Adrenal gland (tissue), 19 donors: Measurements from ENCODE around the gene ASB2. TPM values are rescaled to one million over a fixed set of nuclear protein-coding genes. Genes with fewer than 3 reads are reported as not detected.
A peak's percentile ranks its signal among the peaks of the same experiment; 100 is the strongest.

Experiments
- DNase-seq, 7 donors: peaks; one replicate each; pipeline ENCODE4 v3.0.0-alpha.2; 2019 to 2020
- H3K27ac ChIP-seq, 5 donors: fragments of 200-600 bp; sonication (generic) in 4 of 5; 1 replicate in 3 of 5; 2 replicates in 2 of 5; pipeline versions ENCODE4 v1.5.1 to v1.8.0; 2016 to 2020; ENCODE audit warnings: mild to moderate bottlenecking in 1 of 5
- H3K27me3 ChIP-seq: fragments of 200-600 bp; 2 replicates; pipeline ENCODE4 v1.8.0; 2021
- H3K36me3 ChIP-seq, 2 donors: fragments of 200-600 bp; replicated peaks in 1 of 2; 1 replicate in 1 of 2; 2 replicates in 1 of 2; pipeline versions ENCODE4 v1.5.1 to v1.8.0; 2018 to 2022
- H3K4me1 ChIP-seq, 2 donors: fragments of 200-600 bp; replicated peaks in 1 of 2; 1 replicate in 1 of 2; 2 replicates in 1 of 2; pipeline versions ENCODE4 v1.5.1 to v1.8.0; 2018 to 2021
- H3K4me3 ChIP-seq, 4 donors: fragments of 200-600 bp; sonication (generic) in 3 of 4; one replicate each; pipeline ENCODE4 v1.5.1; 2016 to 2018
- H3K9me3 ChIP-seq, 3 donors: fragments of 200-600 bp; sonication (generic) in 1 of 3; replicated peaks in 1 of 3; 1 replicate in 2 of 3; 2 replicates in 1 of 3; pipeline versions ENCODE4 v1.5.1 to v1.8.0; 2016 to 2021
- CTCF ChIP-seq, 6 experiments: fragments of 450-650 bp in 4 of 6; fragments of 200-600 bp in 2 of 6; sonication (generic) in 1 of 6; IDR thresholded peaks; 1 replicate in 5 of 6; 2 replicates in 1 of 6; pipeline versions ENCODE4 v1.5.1 to v1.8.0; 2016 to 2021; ENCODE audit warnings: antibody characterized with exemption in 6 of 6, mild to moderate bottlenecking in 2 of 6, moderate library complexity in 1 of 6
- POLR2A ChIP-seq, 2 donors: fragments of 450-650 bp; IDR thresholded peaks; one replicate each; pipeline ENCODE4 v1.6.1; 2017; ENCODE audit warnings: antibody characterized with exemption in 2 of 2, mild to moderate bottlenecking in 2 of 2, moderate library complexity in 1 of 2
- WGBS, 4 donors: extraction: QIAGEN DNeasy Blood & Tissue Kit in 2 of 4; methylation state at CpG; one replicate each; pipeline versions ENCODE4 v1.1.5 to v1.1.7; 2013 to 2017; 5-methylcytosine and 5-hydroxymethylcytosine counted together
- intact Hi-C, 2 donors: fragments of 100-400 bp; cut with DNase I; formaldehyde crosslinking; loops; one replicate each; pipeline versions ENCODE4 v1.14.1 to v1.15.0; 2022 to 2023
- long read RNA-seq, 10 donors: library from polyadenylated mRNA in 3 of 10; unstranded in 2 of 10; stranded (forward) in 1 of 10; transcript quantifications; one replicate each; pipeline ENCODE4 v2.0.0 and lab custom pipeline, GENCODE V29; 2021 to 2026
- polyA plus RNA-seq, 3 donors: library from polyadenylated mRNA; stranded (reverse); fragments of 200-250 nt in 2 of 3; fragments of 350-450 nt in 1 of 3; fragmentation: Illumina TruSeq in 1 of 3; extraction: RNeasy Lipid Tissue Mini Kit (QIAGEN cat#74804) in 1 of 3; gene quantifications; one replicate each; pipeline ENCODE4 v1.2.3, GENCODE V29; 2013 to 2014
- total RNA-seq, 9 donors: library from RNA; depleted of rRNA in 4 of 9; stranded (reverse); fragments of >200 nt in 4 of 9; fragments of 120-200 nt in 1 of 9; fragmentation: NEBNext Ultra II Directional in 1 of 9; extraction: Animal tissue kit (Norgen Biotek cat#: 25700) in 1 of 9; gene quantifications; one replicate each; pipeline versions ENCODE4 v1.1.0 to v1.2.4, GENCODE V29; 2013 to 2023
- donor health status: healthy with polysubstance abuse.
- donor health status: Bipolar disorder and iron deficiency.
- donor health status: DM: yes; HTN: yes; CAD: no.
- donor health status: DM: no; HTN: no; CAD: no.
- donor health status: DM: no; HTN: no; CAD: no.
- donor health status: DM: yes; HTN: yes; CAD: no.

ASB2 gene
- total RNA-seq (1 to 10 TPM in 2 of 9 donors, under 1 TPM in 6, not detected in 1; 0.19 to 5.9 (median 0.57) TPM), polyA plus RNA-seq (1 to 10 TPM in 2 of 3 donors, under 1 TPM in 1; 0.44 to 3.5 (median 2.2) TPM)
- long read RNA-seq, donor 1, partial matches to known transcripts, result 0 of 1 reads
- long read RNA-seq, donor 1, other reads (novel, unspliced or antisense), result 0 of 1 reads
- long read RNA-seq, donor 2, partial matches to known transcripts, result 0 of 1 reads
- long read RNA-seq, donor 2, other reads (novel, unspliced or antisense), result 0 of 1 reads
- long read RNA-seq, donor 3, result 0 reads
- long read RNA-seq, donor 4, result 0 reads
- long read RNA-seq, donor 5, partial matches to known transcripts, result 0 of 1 reads
- long read RNA-seq, donor 5, other reads (novel, unspliced or antisense), result 1 of 1 reads
- long read RNA-seq, donor 6, partial matches to known transcripts, result 1 of 1 reads
- long read RNA-seq, donor 6, other reads (novel, unspliced or antisense), result 0 of 1 reads
- long read RNA-seq, donor 7, result 0 reads
- long read RNA-seq, donor 8, result 0 reads
- long read RNA-seq, donor 9, result 0 reads
- long read RNA-seq, donor 10, result 0 reads

- DNase-seq, result no peak
- TF ChIP-seq POLR2A (IDR thresholded peaks at IDR 0.05) (no peak), CTCF (IDR thresholded peaks at IDR 0.05) (no peak)
- WGBS, 4 donors, result 40 to 52% (median 48%) methylated on average over 12 of the region's 12 CpGs
- Histone ChIP-seq H3K9me3 (no peaks in the 10 kb centered on the region), H3K27ac (no peak within 1 kb of the TSS), H3K4me1 (no peaks in the 10 kb centered on the region), H3K27me3 (no peaks in the 10 kb centered on the region), H3K4me3 (no peak within 1 kb of the TSS), H3K36me3 (no peaks in the 10 kb centered on the region)
- intact Hi-C loops, result no loop called here
Observed at GRCh38 chr14:93976477-93977057, at the start of gene ASB2. Gene ASB2 (minus strand): TSS chr14:93976570. CDS start chr14:93964539, 12,031 bp downstream.

GRCh38 chr14:94025720-94026119, 49.4 kb upstream of the ASB2 start:
- no peaks in the 10 kb centered on the region for H3K27me3 ChIP-seq
- 41 to 53% (median 45%) methylated on average over 6 of the region's 6 CpGs for WGBS, 4 donors
- TF ChIP-seq POLR2A (IDR thresholded peaks at IDR 0.05), result no peak
- TF ChIP-seq CTCF (IDR thresholded peaks at IDR 0.05), result no peak
- intact Hi-C loops, result no loop called here
- H3K4me3 ChIP-seq, result peak overlapping the region in 1 of 4 donors; percentile 62
- no peaks in the 10 kb centered on the region for H3K9me3 ChIP-seq
- H3K4me1 ChIP-seq, result peaks cover 0 to 12% of the 10 kb centered on the region in 2 donors
- no peak overlapping the region for H3K27ac ChIP-seq
- no peaks in the 10 kb centered on the region for H3K36me3 ChIP-seq
- no peak for DNase-seq

- no peaks in the 10 kb centered on the region for H3K36me3 ChIP-seq
- no peaks in the 10 kb centered on the region for H3K27me3 ChIP-seq
- no peak for DNase-seq
- H3K4me1 ChIP-seq, result peaks cover 0 to 12% of the 10 kb centered on the region in 2 donors
- WGBS, 4 donors, result 88 to 94% (median 92%) methylated on average over 2 of the region's 2 CpGs
- no peak overlapping the region for H3K27ac ChIP-seq
- intact Hi-C loops, result no loop called here
- H3K9me3 ChIP-seq, result no peaks in the 10 kb centered on the region
- TF ChIP-seq POLR2A (IDR thresholded peaks at IDR 0.05), result no peak
- TF ChIP-seq CTCF (IDR thresholded peaks at IDR 0.05), result no peak
- H3K4me3 ChIP-seq, result no peak overlapping the region
Observed at GRCh38 chr14:94024549-94024948, 48.2 kb upstream of the ASB2 start.

- no peak overlapping the region for H3K27ac ChIP-seq
- H3K4me1 ChIP-seq, result peaks cover 0 to 12% of the 10 kb centered on the region in 2 donors
- intact Hi-C loops, result no loop called here
- H3K27me3 ChIP-seq, result no peaks in the 10 kb centered on the region
- 74 to 78% (median 75%) methylated on average over 10 of the region's 10 CpGs for WGBS, 4 donors
- no peak for DNase-seq
- no peak for TF ChIP-seq POLR2A (IDR thresholded peaks at IDR 0.05)
- no peak for TF ChIP-seq CTCF (IDR thresholded peaks at IDR 0.05)
- no peak overlapping the region for H3K4me3 ChIP-seq
- no peaks in the 10 kb centered on the region for H3K9me3 ChIP-seq
- no peaks in the 10 kb centered on the region for H3K36me3 ChIP-seq
Observed at GRCh38 chr14:94022532-94023411, 46.4 kb upstream of the ASB2 start.
